GM12865 (cell line): ENCODE measurements around the gene CFAP77.
A peak's percentile ranks its signal among the peaks of the same experiment; 100 is the strongest.

Experiments
- DNase-seq: peaks from one replicate; pipeline ENCODE4 v3.0.0; 2010; ENCODE audit warnings: low read depth
- H3K4me3 ChIP-seq: 2 replicates; pipeline ENCODE4 v1.5.1; 2011; ENCODE audit warnings: mild to moderate bottlenecking, low read depth, low read length, control low read depth
- TF ChIP-seq, protein P1 (sequence below): IDR thresholded peaks from 2 replicates; pipeline ENCODE4 v1.5.1; 2011; ENCODE audit warnings: low read length, control low read depth, low read depth, inconsistent platforms; ENCODE audit not compliant: insufficient read depth; ENCODE audit errors: missing control alignments

The CFAP77 gene

GRCh38 chr9:132543960-132544359 lies 133.9 kb downstream of the CFAP77 start:
- TF ChIP-seq, protein P1, sequence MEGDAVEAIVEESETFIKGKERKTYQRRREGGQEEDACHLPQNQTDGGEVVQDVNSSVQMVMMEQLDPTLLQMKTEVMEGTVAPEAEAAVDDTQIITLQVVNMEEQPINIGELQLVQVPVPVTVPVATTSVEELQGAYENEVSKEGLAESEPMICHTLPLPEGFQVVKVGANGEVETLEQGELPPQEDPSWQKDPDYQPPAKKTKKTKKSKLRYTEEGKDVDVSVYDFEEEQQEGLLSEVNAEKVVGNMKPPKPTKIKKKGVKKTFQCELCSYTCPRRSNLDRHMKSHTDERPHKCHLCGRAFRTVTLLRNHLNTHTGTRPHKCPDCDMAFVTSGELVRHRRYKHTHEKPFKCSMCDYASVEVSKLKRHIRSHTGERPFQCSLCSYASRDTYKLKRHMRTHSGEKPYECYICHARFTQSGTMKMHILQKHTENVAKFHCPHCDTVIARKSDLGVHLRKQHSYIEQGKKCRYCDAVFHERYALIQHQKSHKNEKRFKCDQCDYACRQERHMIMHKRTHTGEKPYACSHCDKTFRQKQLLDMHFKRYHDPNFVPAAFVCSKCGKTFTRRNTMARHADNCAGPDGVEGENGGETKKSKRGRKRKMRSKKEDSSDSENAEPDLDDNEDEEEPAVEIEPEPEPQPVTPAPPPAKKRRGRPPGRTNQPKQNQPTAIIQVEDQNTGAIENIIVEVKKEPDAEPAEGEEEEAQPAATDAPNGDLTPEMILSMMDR = no peak
- no peak overlapping the region for H3K4me3 ChIP-seq
- DNase-seq = no peak

GRCh38 chr9:132545578-132545977 lies 135.6 kb downstream of the CFAP77 start:
- no peak for DNase-seq
- TF ChIP-seq, protein P1 = no peak
- no peak overlapping the region for H3K4me3 ChIP-seq

DNA sequence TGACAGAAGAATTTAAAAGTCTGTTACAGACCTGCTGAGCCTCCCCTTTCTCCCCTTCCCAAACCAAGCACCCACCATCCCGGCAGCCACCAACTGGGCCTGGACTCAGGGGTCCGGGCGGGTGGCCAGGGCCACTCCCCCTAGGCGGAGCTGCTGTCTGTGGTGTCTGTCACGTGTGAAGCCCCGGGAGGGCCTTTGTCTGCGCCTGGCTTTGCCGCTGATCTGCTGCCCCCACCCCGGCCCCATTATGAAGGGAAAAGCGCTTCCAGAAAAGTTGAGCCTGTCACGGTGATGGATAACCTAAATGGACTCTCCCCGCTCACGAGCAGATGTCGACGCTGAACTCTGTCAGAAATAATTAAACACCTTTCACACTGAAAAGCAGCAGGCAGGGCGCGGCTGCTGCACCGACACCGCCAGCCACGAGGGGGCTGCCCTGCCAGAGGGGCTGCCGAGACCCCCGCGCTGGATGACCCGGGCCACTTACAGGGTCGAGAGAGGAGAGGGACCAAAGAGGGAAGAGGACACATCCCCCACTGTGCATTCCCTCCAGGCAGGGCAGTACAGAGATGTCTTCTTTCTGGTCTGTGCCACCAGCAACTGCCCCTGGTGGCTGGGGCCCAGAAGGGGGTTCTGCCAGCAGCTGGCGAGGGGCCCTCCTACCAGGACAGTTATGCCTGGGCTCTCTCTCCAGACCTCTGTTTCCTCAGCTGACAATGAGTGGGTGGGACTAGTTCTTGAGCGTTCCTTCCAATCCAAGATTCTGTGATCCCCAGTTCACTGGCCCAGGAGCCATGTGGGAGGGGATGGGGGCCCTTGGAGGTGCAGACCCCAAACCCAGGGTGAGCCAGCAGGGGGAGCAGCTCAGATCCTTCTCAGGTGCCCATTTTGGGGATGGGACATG lies 136.4 kb downstream of the CFAP77 start:
- TF ChIP-seq, protein P1 = peak; percentile 32
- DNase-seq = no peak
- H3K4me3 ChIP-seq = no peak overlapping the region

DNA sequence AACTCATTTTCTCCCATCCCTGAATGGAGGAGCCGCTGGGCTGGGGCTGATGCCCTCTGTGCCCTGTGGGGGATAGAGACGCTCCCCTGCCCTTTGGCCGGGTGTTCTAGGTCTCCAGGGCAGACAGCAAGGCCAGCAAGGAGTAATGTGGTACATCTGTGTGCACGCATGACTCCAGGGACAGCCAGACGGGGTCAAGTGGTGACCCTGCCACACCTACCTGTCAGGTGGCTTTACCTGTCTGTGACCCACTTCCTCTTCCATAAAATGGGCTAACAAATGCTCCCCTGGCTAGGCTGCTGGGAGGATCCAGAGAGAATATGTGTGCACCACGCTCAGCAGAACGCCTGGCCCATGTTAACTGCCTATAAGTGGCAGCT lies 137.0 kb downstream of the CFAP77 start:
- DNase-seq = no peak
- TF ChIP-seq, protein P1 = no peak
- no peak overlapping the region for H3K4me3 ChIP-seq

- no peak overlapping the region for H3K4me3 ChIP-seq
- DNase-seq = no peak
- TF ChIP-seq, protein P1 = no peak
These were observed 137.4 kb downstream of the CFAP77 start for GRCh38 chr9:132547436-132547835.

DNA sequence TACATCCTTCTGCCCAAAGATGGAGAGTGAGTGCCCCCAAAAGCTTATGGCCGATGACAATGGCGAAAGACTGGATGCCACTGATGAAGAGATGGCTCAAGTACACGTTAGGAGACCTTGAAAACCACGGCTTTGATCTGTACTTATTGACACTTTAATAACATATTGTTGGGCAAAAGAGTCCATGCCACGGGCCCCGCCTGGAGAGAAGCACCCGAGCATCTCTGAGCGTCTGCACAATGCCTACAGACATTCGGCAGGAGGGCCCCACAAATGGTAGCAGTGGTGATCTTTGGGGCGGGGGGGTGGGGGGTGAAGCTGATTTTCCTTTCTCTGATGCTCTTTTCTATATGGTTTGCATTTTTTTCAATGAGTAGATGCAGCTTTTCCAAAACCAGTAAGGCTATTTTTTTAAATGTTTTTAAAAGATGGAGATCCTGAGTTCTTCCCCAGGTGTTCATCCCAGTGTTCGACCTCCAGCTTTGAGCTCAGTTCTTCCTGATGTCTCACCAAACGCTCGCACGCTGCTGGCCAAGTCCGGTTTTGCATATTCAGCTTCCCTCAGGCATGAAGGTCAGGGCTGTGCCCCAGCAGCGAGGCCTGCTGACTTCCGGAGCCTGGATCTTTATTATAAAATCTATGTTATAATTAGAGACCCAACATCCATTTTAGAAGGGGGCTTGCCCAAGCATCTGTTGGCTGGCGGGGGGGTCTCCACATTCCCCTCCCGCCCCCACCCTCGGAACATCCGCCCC lies 138.1 kb downstream of the CFAP77 start:
- TF ChIP-seq, protein P1 = no peak
- no peak for DNase-seq
- no peak overlapping the region for H3K4me3 ChIP-seq
